Measurements from ENCODE around the gene FHOD3.

GRCh38 chr18:36415625-36416024, 118.1 kb downstream of the FHOD3 start:
- TF ChIP-seq POLR2AphosphoS5 (IDR thresholded peaks at IDR 0.05; ENCODE audit: low read depth, low read length) (no peak), REST (IDR thresholded peaks at IDR 0.05; ENCODE audit: insufficient read depth in 1 of 2, low read depth in 2 of 2, low read length in 2 of 2) (no peak), SIN3A (IDR thresholded peaks at IDR 0.05; ENCODE audit: borderline replicate concordance, insufficient read depth, low read length) (no peak), TAF1 (IDR thresholded peaks at IDR 0.05; ENCODE audit: borderline replicate concordance, insufficient read depth, low read length) (no peak), FOXP2 (optimal IDR thresholded peaks at IDR 0.05; ENCODE audit: borderline replicate concordance, extremely low read depth, extremely low read length, insufficient read depth) (no peak)

All from PFSK-1 (cell line).